Loucy (cell line): ENCODE results near the gene TMEM232.

Experiments used
- H2AFZ ChIP-seq: fragments of 200-600 bp; sonication (generic); 2 replicates; pipeline ENCODE4 v1.6.0; 2016; ENCODE audit warnings: antibody characterized with exemption, mild to moderate bottlenecking, low read length, moderate library complexity
- H3F3A ChIP-seq: fragments of 200-600 bp; 2 replicates; pipeline ENCODE4 v1.6.0; 2016; ENCODE audit warnings: antibody characterized with exemption, low read depth, mild to moderate bottlenecking
- H3K27me3 ChIP-seq: fragments of 200-600 bp; sonication (generic); 2 replicates; pipeline ENCODE4 v1.6.1; 2014; ENCODE audit warnings: low read length, mild to moderate bottlenecking; ENCODE audit not compliant: insufficient read depth, poor library complexity, severe bottlenecking
- H3K36me3 ChIP-seq: fragments of 200-600 bp; sonication (generic); 2 replicates; pipeline ENCODE4 v1.6.1; 2016; ENCODE audit warnings: low read length; ENCODE audit not compliant: insufficient read depth
- H3K4me1 ChIP-seq: fragments of 200-600 bp; sonication (generic); 2 replicates; pipeline ENCODE4 v1.5.1; 2014; ENCODE audit warnings: low read length, mild to moderate bottlenecking; ENCODE audit not compliant: insufficient read depth, poor library complexity, severe bottlenecking
- H3K4me2 ChIP-seq: fragments of 200-600 bp; sonication (generic); 2 replicates; pipeline ENCODE4 v1.6.0; 2014; ENCODE audit warnings: antibody characterized with exemption, low read length, low read depth, mild to moderate bottlenecking; ENCODE audit not compliant: poor library complexity, severe bottlenecking
- H3K4me3 ChIP-seq: fragments of 200-600 bp; sonication (generic); 2 replicates; pipeline ENCODE4 v1.5.1; 2014; ENCODE audit warnings: low read length, mild to moderate bottlenecking, mixed read lengths; ENCODE audit not compliant: poor library complexity, severe bottlenecking
- H3K79me2 ChIP-seq: fragments of 200-600 bp; sonication (generic); 2 replicates; pipeline ENCODE4 v1.6.1; 2014; ENCODE audit warnings: low read length; ENCODE audit not compliant: insufficient read depth
- H3K9ac ChIP-seq: fragments of 200-600 bp; sonication (generic); 2 replicates; pipeline ENCODE4 v1.6.0; 2014; ENCODE audit warnings: mild to moderate bottlenecking, low read depth, low read length, moderate library complexity; ENCODE audit not compliant: poor library complexity, severe bottlenecking
- H3K9me2 ChIP-seq: fragments of 200-600 bp; sonication (generic); replicated peaks from 2 replicates; pipeline ENCODE4 v1.6.1; 2016; ENCODE audit warnings: low read depth, low read length, mixed read lengths
- H3K9me3 ChIP-seq: fragments of 200-600 bp; sonication (generic); 2 replicates; pipeline ENCODE4 v1.6.1; 2014; ENCODE audit warnings: mild to moderate bottlenecking, antibody characterized with exemption, low read length, low read depth; ENCODE audit not compliant: insufficient read depth
- H4K20me1 ChIP-seq: fragments of 200-600 bp; sonication (generic); 2 replicates; pipeline ENCODE4 v1.6.0; 2014; ENCODE audit warnings: antibody characterized with exemption, low read length, mild to moderate bottlenecking; ENCODE audit not compliant: insufficient read depth, poor library complexity, severe bottlenecking
- CTCF ChIP-seq: fragments of 200-600 bp; sonication (generic); conservative IDR thresholded peaks from 2 replicates; pipeline ENCODE4 v1.5.1; 2014; ENCODE audit warnings: mild to moderate bottlenecking, antibody characterized with exemption, low read length
- EZH2phosphoT487 ChIP-seq: fragments of 200-600 bp; IDR thresholded peaks from 2 replicates; pipeline ENCODE4 v1.6.1; 2018; ENCODE audit warnings: antibody characterized with exemption, mild to moderate bottlenecking, moderate library complexity, borderline replicate concordance

TMEM232 gene

GRCh38 chr5:110383231-110383630, 343.2 kb downstream of the TMEM232 start:
- TF ChIP-seq EZH2phosphoT487: no peak
- no peak for TF ChIP-seq CTCF
- no peaks in the 10 kb centered on the region for H3K79me2 ChIP-seq
- H3F3A ChIP-seq: no peaks in the 10 kb centered on the region
- H3K4me3 ChIP-seq: no peak overlapping the region
- H3K9me3 ChIP-seq: no peaks in the 10 kb centered on the region
- H2AFZ ChIP-seq: no peak overlapping the region
- H3K27me3 ChIP-seq: no peaks in the 10 kb centered on the region
- no peak overlapping the region for H3K4me2 ChIP-seq
- no peaks in the 10 kb centered on the region for H3K36me3 ChIP-seq
- H3K4me1 ChIP-seq: no peaks in the 10 kb centered on the region
- H4K20me1 ChIP-seq: no peaks in the 10 kb centered on the region
- H3K9ac ChIP-seq: no peak overlapping the region
- no peaks in the 10 kb centered on the region for H3K9me2 ChIP-seq

GRCh38 chr5:110377943-110378342, 348.5 kb downstream of the TMEM232 start:
- no peak overlapping the region for H2AFZ ChIP-seq
- no peaks in the 10 kb centered on the region for H3K27me3 ChIP-seq
- no peak for TF ChIP-seq EZH2phosphoT487
- TF ChIP-seq CTCF: no peak
- no peaks in the 10 kb centered on the region for H3F3A ChIP-seq
- H3K79me2 ChIP-seq: no peaks in the 10 kb centered on the region
- no peaks in the 10 kb centered on the region for H3K9me2 ChIP-seq
- H3K9me3 ChIP-seq: no peaks in the 10 kb centered on the region
- no peaks in the 10 kb centered on the region for H3K4me1 ChIP-seq
- no peak overlapping the region for H3K4me3 ChIP-seq
- no peak overlapping the region for H3K4me2 ChIP-seq
- H3K9ac ChIP-seq: no peak overlapping the region
- no peaks in the 10 kb centered on the region for H4K20me1 ChIP-seq
- H3K36me3 ChIP-seq: no peaks in the 10 kb centered on the region

GRCh38 chr5:110377361-110377760, 349.1 kb downstream of the TMEM232 start:
- TF ChIP-seq EZH2phosphoT487 (no peak), CTCF (no peak)
- Histone ChIP-seq H3F3A (no peaks in the 10 kb centered on the region), H4K20me1 (no peaks in the 10 kb centered on the region), H3K36me3 (no peaks in the 10 kb centered on the region), H3K9me2 (no peaks in the 10 kb centered on the region), H3K27me3 (no peaks in the 10 kb centered on the region), H3K4me1 (no peaks in the 10 kb centered on the region), H2AFZ (no peak overlapping the region), H3K79me2 (no peaks in the 10 kb centered on the region), H3K4me3 (no peak overlapping the region), H3K9me3 (no peaks in the 10 kb centered on the region), H3K9ac (no peak overlapping the region), H3K4me2 (no peak overlapping the region)
